Mesenchymal stem cell (in vitro differentiated cells and primary cell): Measurements from ENCODE around the gene AGPS.

Experiments used
- DNase-seq: peaks from one replicate; pipeline ENCODE4 v3.0.0-alpha.2; 2013
- H2AFZ ChIP-seq: one replicate; pipeline ENCODE4 v1.6.1; 2013; ENCODE audit warnings: low read depth, mild to moderate bottlenecking, control low read depth, inconsistent platforms, low read length, moderate library complexity
- H2AK5ac ChIP-seq: 2 replicates; pipeline ENCODE4 v1.6.1; 2013; ENCODE audit warnings: low read length, moderate library complexity, mild to moderate bottlenecking, inconsistent platforms; ENCODE audit not compliant: severe bottlenecking
- H2BK120ac ChIP-seq: one replicate; pipeline ENCODE4 v1.6.1; 2013; ENCODE audit warnings: low read depth, mild to moderate bottlenecking, inconsistent platforms, low read length, moderate library complexity
- H2BK12ac ChIP-seq, 2 experiments: one replicate each; pipeline ENCODE4 v1.6.1; 2013; ENCODE audit warnings: inconsistent platforms in 2 of 2, low read length in 2 of 2, mild to moderate bottlenecking in 2 of 2, moderate library complexity in 2 of 2, control low read depth in 1 of 2
- H2BK15ac ChIP-seq: one replicate; pipeline ENCODE4 v1.6.1; 2013; ENCODE audit warnings: mild to moderate bottlenecking, low read depth, inconsistent platforms; ENCODE audit not compliant: poor library complexity, severe bottlenecking
- H2BK5ac ChIP-seq: 2 replicates; pipeline ENCODE4 v1.6.1; 2013; ENCODE audit warnings: low read depth, mild to moderate bottlenecking, low read length, control low read depth, inconsistent platforms; ENCODE audit not compliant: poor library complexity, severe bottlenecking
- H3K14ac ChIP-seq, 2 experiments: one replicate each; pipeline ENCODE4 v1.6.1; 2013; ENCODE audit warnings: inconsistent platforms in 2 of 2, low read length in 2 of 2, control low read depth in 1 of 2, mild to moderate bottlenecking in 1 of 2, moderate library complexity in 1 of 2
- H3K18ac ChIP-seq, 2 experiments: one replicate each; pipeline ENCODE4 v1.6.1; 2013; ENCODE audit warnings: inconsistent platforms in 2 of 2, low read length in 2 of 2, control low read depth in 1 of 2, low read depth in 1 of 2, mild to moderate bottlenecking in 1 of 2
- H3K23ac ChIP-seq, 2 experiments: one replicate each; pipeline ENCODE4 v1.6.1; 2013; ENCODE audit warnings: inconsistent platforms in 2 of 2, low read length in 2 of 2, mild to moderate bottlenecking in 2 of 2, moderate library complexity in 2 of 2, control low read depth in 1 of 2
- H3K27ac ChIP-seq: 2 replicates; pipeline ENCODE4 v1.5.1; 2013; ENCODE audit warnings: mild to moderate bottlenecking, moderate library complexity, low read length, control low read depth, inconsistent platforms; ENCODE audit not compliant: poor library complexity, severe bottlenecking
- H3K27me3 ChIP-seq, 2 experiments: 2 replicates each; pipeline versions ENCODE4 v1.6.1 to v1.7.0; 2013; ENCODE audit warnings: low read length in 2 of 2, mild to moderate bottlenecking in 2 of 2, moderate library complexity in 2 of 2, control low read depth in 1 of 2, inconsistent platforms in 1 of 2; ENCODE audit not compliant: control insufficient read depth in 1 of 2, insufficient read depth in 1 of 2
- H3K36me3 ChIP-seq, 2 experiments: 2 replicates each; pipeline versions ENCODE4 v1.6.1 to v1.7.0; 2013; ENCODE audit warnings: low read length in 2 of 2, control low read depth in 1 of 2, inconsistent platforms in 1 of 2, low read depth in 1 of 2, mild to moderate bottlenecking in 1 of 2; ENCODE audit not compliant: insufficient read depth in 2 of 2, control insufficient read depth in 1 of 2
- H3K4ac ChIP-seq, 2 experiments: one replicate each; pipeline ENCODE4 v1.6.1; 2013; ENCODE audit warnings: inconsistent platforms in 2 of 2, low read length in 2 of 2, mild to moderate bottlenecking in 2 of 2, moderate library complexity in 2 of 2, control low read depth in 1 of 2, low read depth in 1 of 2
- H3K4me1 ChIP-seq: 2 replicates; pipeline ENCODE4 v1.6.1; 2013; ENCODE audit warnings: low read depth, low read length, control low read depth; ENCODE audit not compliant: control insufficient read depth, insufficient read depth
- H3K4me2 ChIP-seq: 2 replicates; pipeline ENCODE4 v1.6.1; 2013; ENCODE audit warnings: low read length, mild to moderate bottlenecking, inconsistent platforms; ENCODE audit not compliant: poor library complexity, severe bottlenecking
- H3K4me3 ChIP-seq, 2 experiments: 2 replicates each; pipeline versions ENCODE4 v1.5.1 to v1.7.0; 2013; ENCODE audit warnings: low read length in 2 of 2, mild to moderate bottlenecking in 2 of 2, control low read depth in 1 of 2, low read depth in 1 of 2; ENCODE audit not compliant: insufficient read depth in 1 of 2
- H3K79me1 ChIP-seq: replicated peaks from 2 replicates; pipeline ENCODE4 v1.6.1; 2013; ENCODE audit warnings: mild to moderate bottlenecking, control low read depth, low read length, inconsistent platforms; ENCODE audit not compliant: poor library complexity, severe bottlenecking
- H3K9ac ChIP-seq: 2 replicates; pipeline ENCODE4 v1.7.0; 2013; ENCODE audit warnings: mild to moderate bottlenecking, low read length, moderate library complexity
- H3K9me3 ChIP-seq: 2 replicates; pipeline ENCODE4 v1.7.0; 2013; ENCODE audit warnings: mild to moderate bottlenecking, low read length; ENCODE audit not compliant: control insufficient read depth
- H4K8ac ChIP-seq: one replicate; pipeline ENCODE4 v1.6.1; 2013; ENCODE audit warnings: inconsistent platforms, mild to moderate bottlenecking, low read length, moderate library complexity
- H4K91ac ChIP-seq: one replicate; pipeline ENCODE4 v1.6.1; 2013; ENCODE audit warnings: mild to moderate bottlenecking, low read length, inconsistent platforms
- WGBS: methylation state at CpG from one replicate; pipeline ENCODE4 v1.1.7; 2013; ENCODE audit warnings: mixed read lengths; 5-methylcytosine and 5-hydroxymethylcytosine counted together

AGPS gene

DNA sequence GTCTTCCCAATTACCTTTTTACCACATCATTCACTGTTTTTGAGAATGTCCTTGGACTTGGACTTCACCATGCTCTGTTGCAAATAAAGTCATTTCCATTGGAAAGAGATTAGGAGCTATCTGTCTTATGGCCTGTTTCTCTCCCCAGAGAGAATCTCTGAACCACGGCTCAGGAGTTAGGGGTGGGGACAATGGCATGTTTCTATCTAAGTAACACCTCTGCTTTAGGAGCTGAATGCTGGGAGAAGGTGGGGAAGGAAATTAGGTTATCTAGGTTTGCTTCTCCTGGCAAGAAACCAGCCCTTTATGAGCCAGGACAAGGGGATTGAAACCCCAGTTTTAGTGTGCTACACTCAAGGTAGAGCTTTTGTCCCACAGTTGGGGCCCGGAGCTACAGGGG lies 86.3 kb downstream of the AGPS start:
- no peak overlapping the region for H2BK12ac ChIP-seq
- H3K36me3 ChIP-seq = peaks cover 6 to 29% of the 10 kb centered on the region in 2 experiments
- no peak overlapping the region for H3K18ac ChIP-seq
- no peaks in the 10 kb centered on the region for H3K27me3 ChIP-seq
- H3K9me3 ChIP-seq = peaks cover 35% of the 10 kb centered on the region
- H2BK5ac ChIP-seq = no peak overlapping the region
- no peak overlapping the region for H3K4ac ChIP-seq
- H2BK120ac ChIP-seq = no peak overlapping the region
- H3K27ac ChIP-seq = no peak overlapping the region
- H2AFZ ChIP-seq = no peak overlapping the region
- H3K79me1 ChIP-seq = peaks cover 6% of the 10 kb centered on the region
- DNase-seq = no peak
- H3K4me1 ChIP-seq = peaks cover 2% of the 10 kb centered on the region
- H3K4me3 ChIP-seq = no peak overlapping the region
- no peak overlapping the region for H3K23ac ChIP-seq
- H4K8ac ChIP-seq = no peak overlapping the region
- no peak overlapping the region for H4K91ac ChIP-seq
- no peak overlapping the region for H3K4me2 ChIP-seq
- H2AK5ac ChIP-seq = no peak overlapping the region
- no peak overlapping the region for H2BK15ac ChIP-seq
- H3K14ac ChIP-seq = no peak overlapping the region
- 63% methylated on average over 2 of the region's 2 CpGs for WGBS
- H3K9ac ChIP-seq = no peak overlapping the region

DNA sequence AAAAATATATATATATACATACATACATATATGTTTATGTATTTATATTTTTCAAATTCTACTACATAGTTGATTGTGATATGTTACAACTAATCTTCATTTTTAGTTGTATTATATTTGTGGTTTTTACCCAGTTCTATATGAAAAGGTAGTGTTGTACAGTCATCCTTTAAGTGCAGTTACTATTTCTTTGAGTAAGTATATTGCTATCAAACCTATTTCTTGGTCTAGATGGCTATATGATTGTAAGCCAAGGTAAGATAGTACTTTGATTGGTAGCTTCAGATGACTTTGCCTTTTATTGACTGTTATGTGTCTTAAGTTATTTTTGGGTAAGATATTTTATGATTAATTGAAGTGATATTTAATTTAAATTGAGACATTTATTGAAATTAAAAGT lies 89.6 kb downstream of the AGPS start:
- no peak overlapping the region for H4K8ac ChIP-seq
- peaks cover 3% of the 10 kb centered on the region for H3K79me1 ChIP-seq
- no peak overlapping the region for H2AK5ac ChIP-seq
- H3K27ac ChIP-seq = no peak overlapping the region
- H3K9ac ChIP-seq = no peak overlapping the region
- H3K36me3 ChIP-seq = peaks cover 9 to 26% of the 10 kb centered on the region in 2 experiments
- no peak overlapping the region for H2AFZ ChIP-seq
- no peak overlapping the region for H3K4me3 ChIP-seq
- H3K4me2 ChIP-seq = no peak overlapping the region
- no peak overlapping the region for H3K23ac ChIP-seq
- H3K14ac ChIP-seq = no peak overlapping the region
- H3K18ac ChIP-seq = no peak overlapping the region
- DNase-seq = no peak
- H3K9me3 ChIP-seq = peaks cover 26% of the 10 kb centered on the region
- H3K4me1 ChIP-seq = no peaks in the 10 kb centered on the region
- H2BK15ac ChIP-seq = no peak overlapping the region
- no peak overlapping the region for H3K4ac ChIP-seq
- H2BK5ac ChIP-seq = no peak overlapping the region
- no peaks in the 10 kb centered on the region for H3K27me3 ChIP-seq
- H4K91ac ChIP-seq = no peak overlapping the region
- no peak overlapping the region for H2BK12ac ChIP-seq
- H2BK120ac ChIP-seq = no peak overlapping the region

DNA sequence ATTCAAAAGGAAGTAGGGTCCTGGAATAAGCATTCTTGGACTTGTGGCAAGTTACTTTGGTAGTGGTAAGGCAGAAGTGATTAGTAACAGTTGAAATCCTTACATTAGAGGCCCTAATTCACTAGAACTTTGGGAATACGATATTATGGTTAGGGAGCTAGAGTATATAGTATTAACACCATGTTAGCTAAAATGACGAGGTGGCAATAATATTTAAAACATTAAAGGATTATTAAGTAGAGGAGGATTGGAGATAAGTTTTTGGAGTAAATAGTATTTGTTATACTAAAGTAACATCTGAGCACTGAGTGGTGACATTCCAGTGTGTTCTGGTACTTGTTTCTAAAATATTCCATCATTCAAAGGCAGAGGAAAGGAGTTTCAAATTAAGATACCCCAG lies 91.0 kb downstream of the AGPS start:
- Histone ChIP-seq H3K27me3 (no peaks in the 10 kb centered on the region), H4K8ac (no peak overlapping the region), H3K4ac (no peak overlapping the region), H3K9me3 (peaks cover 12% of the 10 kb centered on the region), H2BK15ac (no peak overlapping the region), H3K9ac (no peak overlapping the region), H2BK120ac (no peak overlapping the region), H3K18ac (no peak overlapping the region), H3K23ac (no peak overlapping the region), H3K4me3 (no peak overlapping the region), H2AK5ac (no peak overlapping the region), H3K4me1 (no peaks in the 10 kb centered on the region), H2BK12ac (no peak overlapping the region), H3K4me2 (no peak overlapping the region), H2AFZ (no peak overlapping the region), H3K27ac (no peak overlapping the region), H2BK5ac (no peak overlapping the region), H4K91ac (no peak overlapping the region), H3K36me3 (peaks cover 9 to 15% of the 10 kb centered on the region in 2 experiments), H3K14ac (no peak overlapping the region), H3K79me1 (peaks cover 3% of the 10 kb centered on the region)
- DNase-seq = no peak
- 88% methylated on average over 2 of the region's 2 CpGs for WGBS

DNA sequence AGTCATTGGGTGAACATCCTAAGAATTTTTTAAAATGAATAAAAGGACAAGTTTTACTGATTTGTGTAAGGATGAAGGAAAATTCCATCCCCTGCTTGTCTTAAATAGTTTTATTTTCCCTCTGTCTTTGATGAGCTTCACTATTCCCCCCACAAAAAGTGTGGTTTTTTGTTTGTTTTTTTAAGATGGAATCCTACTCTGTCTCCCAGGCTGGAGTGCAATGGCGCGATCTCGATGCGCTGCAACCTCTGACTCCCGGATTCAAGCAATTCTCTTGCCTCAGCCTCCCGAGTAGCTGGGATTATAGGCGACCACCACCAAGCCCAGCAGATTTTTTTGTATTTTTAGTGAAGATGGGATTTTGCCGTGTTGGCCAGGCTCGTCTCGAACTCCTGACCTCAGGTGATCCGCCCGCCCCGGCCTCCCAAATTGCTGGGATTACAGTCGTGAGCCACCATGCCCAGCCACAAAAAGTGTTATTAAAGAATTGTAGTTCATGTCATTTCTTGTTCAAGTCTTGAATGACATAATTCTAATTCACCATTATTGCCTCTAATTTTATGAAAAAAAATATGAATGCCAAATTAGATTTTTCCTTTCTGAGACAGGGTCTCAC lies 91.7 kb downstream of the AGPS start:
- no peak overlapping the region for H2AFZ ChIP-seq
- no peak overlapping the region for H2BK120ac ChIP-seq
- H3K14ac ChIP-seq = no peak overlapping the region
- no peak overlapping the region for H2AK5ac ChIP-seq
- no peak overlapping the region for H2BK5ac ChIP-seq
- H3K4ac ChIP-seq = no peak overlapping the region
- no peaks in the 10 kb centered on the region for H3K4me1 ChIP-seq
- H3K4me2 ChIP-seq = no peak overlapping the region
- over 99% methylated on average over 13 of the region's 14 CpGs for WGBS
- H3K9ac ChIP-seq = no peak overlapping the region
- no peak for DNase-seq
- no peaks in the 10 kb centered on the region for H3K27me3 ChIP-seq
- H3K9me3 ChIP-seq = peaks cover 5% of the 10 kb centered on the region
- peaks cover 5 to 9% of the 10 kb centered on the region in 2 experiments for H3K36me3 ChIP-seq
- H2BK15ac ChIP-seq = no peak overlapping the region
- no peak overlapping the region for H3K27ac ChIP-seq
- H3K79me1 ChIP-seq = peaks cover 1% of the 10 kb centered on the region
- no peak overlapping the region for H3K18ac ChIP-seq
- H3K23ac ChIP-seq = no peak overlapping the region
- no peak overlapping the region for H3K4me3 ChIP-seq
- no peak overlapping the region for H2BK12ac ChIP-seq
- H4K8ac ChIP-seq = no peak overlapping the region
- H4K91ac ChIP-seq = no peak overlapping the region
